Suprapubic skin (tissue), 4 donors: ENCODE data around the gene SERPINA6. TPM values are rescaled to one million over a fixed set of nuclear protein-coding genes. Genes with fewer than 3 reads are reported as not detected.
"Not testable (repeated sequence)": the region's sequence is repeated elsewhere in the genome, so short reads cannot be mapped to it uniquely, and the experiment has no call there.

Source experiments
- DNase-seq, 2 donors: peaks; one replicate each; pipeline ENCODE4 v3.0.0-alpha.2; 2019; ENCODE audit warnings: low spot score in 2 of 2
- H3K27ac ChIP-seq: fragments of 200-600 bp; sonication (generic); one replicate; pipeline ENCODE4 v1.5.1; 2019
- H3K27me3 ChIP-seq: fragments of 200-600 bp; sonication (generic); one replicate; pipeline ENCODE4 v1.5.1; 2019
- H3K36me3 ChIP-seq: fragments of 200-600 bp; sonication (generic); one replicate; pipeline ENCODE4 v1.5.1; 2019
- H3K4me1 ChIP-seq: fragments of 200-600 bp; sonication (generic); one replicate; pipeline ENCODE4 v1.5.1; 2019
- H3K4me3 ChIP-seq: fragments of 200-600 bp; sonication (generic); one replicate; pipeline ENCODE4 v1.5.1; 2019; ENCODE audit warnings: mild to moderate bottlenecking
- H3K9me3 ChIP-seq: fragments of 200-600 bp; sonication (generic); one replicate; pipeline ENCODE4 v1.5.1; 2019
- CTCF ChIP-seq, 2 donors: fragments of 200-600 bp in 1 of 2; fragments of 450-650 bp in 1 of 2; sonication (generic) in 1 of 2; IDR thresholded peaks; one replicate each; pipeline ENCODE4 v1.5.1; 2016 to 2019; ENCODE audit warnings: antibody characterized with exemption in 2 of 2, mild to moderate bottlenecking in 1 of 2, moderate library complexity in 1 of 2
- EP300 ChIP-seq: sonication (generic); formaldehyde crosslinking; IDR thresholded peaks from one replicate; pipeline ENCODE4 v1.6.1; 2017; ENCODE audit warnings: antibody characterized with exemption
- POLR2A ChIP-seq, 2 donors: fragments of 450-650 bp; IDR thresholded peaks; one replicate each; pipeline ENCODE4 v1.6.1; 2017; ENCODE audit warnings: antibody characterized with exemption in 2 of 2, mild to moderate bottlenecking in 2 of 2, moderate library complexity in 2 of 2
- POLR2AphosphoS5 ChIP-seq, 3 donors: sonication (generic); formaldehyde crosslinking; IDR thresholded peaks; one replicate each; pipeline ENCODE4 v1.6.1; 2017; ENCODE audit warnings: antibody characterized with exemption in 3 of 3
- WGBS: methylation state at CpG from one replicate; pipeline ENCODE4 v1.1.5; 2018; 5-methylcytosine and 5-hydroxymethylcytosine counted together
- total RNA-seq, 4 donors: library from RNA; depleted of rRNA; stranded (reverse); fragments of >200 nt; gene quantifications; one replicate each; pipeline ENCODE4 v1.1.0, GENCODE V29; 2016

SERPINA6 gene
- total RNA-seq, 4 donors from 2014 or later = 0.97 TPM; not detected in 3

- Histone ChIP-seq H3K36me3 (no peaks in the 10 kb centered on the region), H3K27me3 (no peaks in the 10 kb centered on the region), H3K4me3 (no peak overlapping the region), H3K9me3 (no peaks in the 10 kb centered on the region), H3K4me1 (no peaks in the 10 kb centered on the region), H3K27ac (no peak overlapping the region)
- no peak for TF ChIP-seq EP300
- TF ChIP-seq CTCF (IDR thresholded peaks at IDR 0.05) = no peak
- TF ChIP-seq POLR2A (IDR thresholded peaks at IDR 0.05) = no peak
- TF ChIP-seq POLR2AphosphoS5 (IDR thresholded peaks at IDR 0.05) = no peak
- DNase-seq = no peak
- 69% methylated on average over 2 of the region's 2 CpGs for WGBS
Measured at GRCh38 chr14:94278731-94279130, 44.4 kb downstream of the SERPINA6 start.

- H3K27ac ChIP-seq, H3K4me3 ChIP-seq, H3K4me1 ChIP-seq, H3K27me3 ChIP-seq, DNase-seq, H3K9me3 ChIP-seq, H3K36me3 ChIP-seq: not testable (repeated sequence)
- 82% methylated on average over 11 of the region's 11 CpGs for WGBS
Measured at GRCh38 chr14:94276898-94277561, 46.1 kb downstream of the SERPINA6 start.

- Histone ChIP-seq H3K4me3 (no peak overlapping the region), H3K4me1 (no peaks in the 10 kb centered on the region), H3K27ac (no peak overlapping the region), H3K27me3 (no peaks in the 10 kb centered on the region), H3K36me3 (no peaks in the 10 kb centered on the region), H3K9me3 (no peaks in the 10 kb centered on the region)
- TF ChIP-seq EP300 (no peak), CTCF (IDR thresholded peaks at IDR 0.05) (no peak), POLR2AphosphoS5 (IDR thresholded peaks at IDR 0.05) (no peak), POLR2A (IDR thresholded peaks at IDR 0.05) (no peak)
- 67% methylated on average over 10 of the region's 10 CpGs for WGBS
- DNase-seq = no peak
Measured at GRCh38 chr14:94269156-94269555, 54.0 kb downstream of the SERPINA6 start.

DNA sequence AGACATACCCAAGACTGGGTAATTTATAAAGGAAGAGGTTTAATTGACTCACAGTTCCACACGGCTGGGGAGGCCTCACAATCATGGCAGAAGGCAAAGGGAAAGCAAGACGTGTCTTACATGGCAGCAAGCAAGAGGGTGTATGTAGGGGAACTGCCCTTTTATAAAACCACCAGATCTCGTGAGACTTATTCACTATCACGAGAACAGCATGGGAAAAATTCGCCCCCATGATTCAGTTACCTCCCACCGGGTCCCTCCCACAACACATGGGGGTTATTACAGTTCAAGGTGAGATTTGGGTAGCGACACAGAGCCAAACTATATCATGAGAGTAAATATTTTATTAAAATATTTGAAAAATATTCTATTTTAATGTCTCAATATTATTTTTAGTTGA lies 54.6 kb downstream of the SERPINA6 start:
- not testable (repeated sequence) for H3K4me3 ChIP-seq, H3K27me3 ChIP-seq, H3K4me1 ChIP-seq, H3K36me3 ChIP-seq, H3K9me3 ChIP-seq, H3K27ac ChIP-seq, DNase-seq
- 77% methylated on average over 7 of the region's 7 CpGs for WGBS

- no peak for DNase-seq
- TF ChIP-seq EP300 (no peak), POLR2AphosphoS5 (IDR thresholded peaks at IDR 0.05) (no peak), POLR2A (IDR thresholded peaks at IDR 0.05) (no peak), CTCF (IDR thresholded peaks at IDR 0.05) (no peak)
- H3K27me3 ChIP-seq = no peaks in the 10 kb centered on the region
- H3K36me3 ChIP-seq = no peaks in the 10 kb centered on the region
- WGBS = 93% methylated on average over 1 of the region's 1 CpG
- H3K27ac ChIP-seq = no peak overlapping the region
- no peaks in the 10 kb centered on the region for H3K4me1 ChIP-seq
- peaks cover 8% of the 10 kb centered on the region for H3K9me3 ChIP-seq
- no peak overlapping the region for H3K4me3 ChIP-seq
Measured at GRCh38 chr14:94267352-94267751, 55.8 kb downstream of the SERPINA6 start.

GRCh38 chr14:94264195-94264594 lies 58.9 kb downstream of the SERPINA6 start:
- not testable (repeated sequence) for H3K9me3 ChIP-seq, H3K4me3 ChIP-seq, DNase-seq, H3K27me3 ChIP-seq, H3K36me3 ChIP-seq, H3K4me1 ChIP-seq, H3K27ac ChIP-seq
- WGBS = 90% methylated on average over 3 of the region's 3 CpGs

Other genes with a start within 250 kb of the SERPINA6 start
- 100 to 1,000 TPM; 107 to 134 (median 108) TPM for gene DDX24, start 242.1 kb downstream of the SERPINA6 start, total RNA-seq
- 10 to 100 TPM in 1 of 4 donors, 1 to 10 TPM in 3; 7.2 to 11.4 (median 9.3) TPM for gene IFI27L1, start 242.0 kb downstream of the SERPINA6 start, total RNA-seq
- 100 to 1,000 TPM in 2 of 4 donors, 10 to 100 TPM in 2; 26.9 to 197 (median 142) TPM for gene IFI27, start 212.6 kb downstream of the SERPINA6 start, total RNA-seq
- gene IFI27L2, start 193.7 kb downstream of the SERPINA6 start, total RNA-seq = 10 to 100 TPM; 29.9 to 87.6 (median 61.1) TPM
- gene PPP4R4, start 149.0 kb downstream of the SERPINA6 start, total RNA-seq = 1 to 10 TPM in 3 of 4 donors, under 1 TPM in 1; 0.24 to 4.4 (median 1.3) TPM
- gene SERPINA10, start 30.1 kb downstream of the SERPINA6 start, total RNA-seq = under 1 TPM in 1 of 4 donors, not detected in 3; 0.24 TPM
- not detected for gene SERPINA2, start 43.4 kb upstream of the SERPINA6 start, total RNA-seq
- 10 to 100 TPM in 1 of 4 donors, 1 to 10 TPM in 3; 4.7 to 62.4 (median 7.5) TPM for gene SERPINA1, start 65.3 kb upstream of the SERPINA6 start, total RNA-seq
- not detected for gene SERPINA11, start 129.5 kb upstream of the SERPINA6 start, total RNA-seq
- gene SERPINA9, start 152.9 kb upstream of the SERPINA6 start, total RNA-seq = 10 to 100 TPM in 2 of 4 donors, 1 to 10 TPM in 2; 1.8 to 11.0 (median 6.2) TPM
- 100 to 1,000 TPM in 3 of 4 donors, 10 to 100 TPM in 1; 91.3 to 486 (median 265) TPM for gene SERPINA12, start 186.1 kb upstream of the SERPINA6 start, total RNA-seq
- not detected for gene SERPINA4, start 238.1 kb upstream of the SERPINA6 start, total RNA-seq